GM19239 (cell line): ENCODE results near the gene SOX30.
A peak's percentile ranks its signal among the peaks of the same experiment; 100 is the strongest.

ENCODE experiments used
- DNase-seq: peaks from one replicate; pipeline ENCODE4 v3.0.0; 2011; ENCODE audit warnings: low spot score; ENCODE audit not compliant: insufficient read length
- FAIRE-seq: peaks from 2 replicates; lab custom pipeline; 2011; peaks lifted over from hg19 to GRCh38; lab: Jason Lieb, UNC

Gene SOX30

DNA sequence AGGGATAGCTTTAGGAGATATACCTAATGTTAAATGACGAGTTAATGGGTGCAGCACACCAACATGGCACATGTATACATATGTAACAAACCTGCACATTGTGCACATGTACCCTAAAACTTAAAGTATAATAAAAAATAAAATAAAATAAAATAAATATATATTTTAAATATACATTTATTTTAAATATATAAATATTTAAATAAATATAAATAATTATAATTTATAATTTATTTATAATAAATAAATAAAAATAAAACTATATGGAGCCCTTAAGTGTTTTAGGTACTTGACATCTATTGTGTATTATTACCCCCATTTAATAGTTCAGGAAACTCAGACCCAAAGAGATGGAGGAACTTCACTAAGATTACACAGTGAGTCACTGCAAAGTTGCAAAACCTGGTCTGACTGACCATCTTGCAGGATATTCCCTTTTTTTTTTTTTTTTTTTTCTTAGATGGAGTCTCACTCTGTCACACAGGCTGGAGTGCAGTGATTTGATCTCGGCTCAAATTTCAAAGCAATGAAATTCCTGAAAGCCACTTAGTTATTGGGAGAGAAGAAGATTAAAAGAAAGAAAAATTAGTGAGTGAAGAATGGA lies 13.3 kb upstream of the SOX30 start:
- DNase-seq (no peak), FAIRE-seq (no peak)

- DNase-seq (no peak), FAIRE-seq (no peak)
These were observed 7.8 kb upstream of the SOX30 start for GRCh38 chr5:157659868-157660660.

- no peak for FAIRE-seq
- DNase-seq = no peak
These were observed 6.7 kb upstream of the SOX30 start for GRCh38 chr5:157658893-157659292.

DNA sequence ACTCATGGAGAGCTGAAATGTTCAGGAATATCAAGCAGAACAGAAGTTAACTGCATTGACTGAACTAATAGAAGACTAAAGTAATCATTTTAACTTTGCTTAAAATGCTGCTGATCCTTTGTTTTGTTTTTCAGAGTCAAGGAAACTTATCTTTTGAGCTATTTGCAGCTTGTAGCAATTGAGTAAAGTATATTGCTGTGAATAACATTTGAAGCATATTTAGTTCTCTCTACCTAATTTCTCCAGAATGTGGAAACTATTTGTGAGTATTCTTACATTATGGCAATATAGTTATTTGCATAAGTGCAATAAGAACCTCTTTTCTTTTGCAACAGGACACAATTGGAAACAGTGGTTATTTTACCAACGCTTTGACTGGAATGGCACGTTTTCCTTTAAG lies 5.3 kb upstream of the SOX30 start:
- DNase-seq = no peak
- no peak for FAIRE-seq

DNA sequence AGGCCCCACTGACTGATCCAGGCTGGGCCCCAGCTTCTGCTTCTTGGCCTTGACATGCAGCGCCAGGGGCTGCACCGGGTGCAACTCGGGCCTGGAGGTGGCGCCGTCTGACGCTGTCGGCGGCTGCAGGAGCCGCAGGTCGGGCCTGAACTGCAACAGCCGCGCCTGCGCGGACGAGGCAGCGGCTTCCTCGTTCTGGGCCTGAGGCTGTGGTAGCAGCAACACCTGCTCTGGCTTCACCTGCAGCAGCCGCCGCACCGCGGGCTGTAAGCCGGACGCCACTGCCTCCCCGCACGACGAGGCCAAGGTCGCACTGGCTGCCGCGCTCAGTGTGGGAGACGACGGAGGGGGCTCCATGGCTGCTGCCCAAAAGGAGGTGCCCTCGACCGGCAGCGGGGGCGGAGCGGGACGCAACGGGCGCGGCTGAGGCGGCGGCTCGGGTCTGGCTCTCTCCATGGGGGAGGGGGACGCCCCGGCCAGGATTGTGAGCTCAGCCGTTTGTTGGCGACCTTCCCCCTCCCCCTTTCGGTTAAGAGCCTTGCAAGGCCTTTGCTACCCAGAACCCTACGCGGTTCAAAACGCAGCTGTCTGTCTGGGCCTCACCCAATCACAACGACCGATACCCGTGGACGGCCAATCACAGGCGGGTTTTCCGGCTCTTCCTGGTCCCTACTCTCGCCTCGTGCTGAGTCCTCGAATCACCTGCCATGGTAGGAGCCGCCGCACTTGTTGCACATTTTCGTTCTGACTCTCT lies 438 bp downstream of the SOX30 start:
- DNase-seq (peak; percentile 42), FAIRE-seq (no peak)

GRCh38 chr5:157650991-157651611 lies 1.1 kb downstream of the SOX30 start:
- DNase-seq = no peak
- no peak for FAIRE-seq

- no peak for DNase-seq
- FAIRE-seq = no peak
These were observed 3.1 kb downstream of the SOX30 start for GRCh38 chr5:157649101-157649500.

DNA sequence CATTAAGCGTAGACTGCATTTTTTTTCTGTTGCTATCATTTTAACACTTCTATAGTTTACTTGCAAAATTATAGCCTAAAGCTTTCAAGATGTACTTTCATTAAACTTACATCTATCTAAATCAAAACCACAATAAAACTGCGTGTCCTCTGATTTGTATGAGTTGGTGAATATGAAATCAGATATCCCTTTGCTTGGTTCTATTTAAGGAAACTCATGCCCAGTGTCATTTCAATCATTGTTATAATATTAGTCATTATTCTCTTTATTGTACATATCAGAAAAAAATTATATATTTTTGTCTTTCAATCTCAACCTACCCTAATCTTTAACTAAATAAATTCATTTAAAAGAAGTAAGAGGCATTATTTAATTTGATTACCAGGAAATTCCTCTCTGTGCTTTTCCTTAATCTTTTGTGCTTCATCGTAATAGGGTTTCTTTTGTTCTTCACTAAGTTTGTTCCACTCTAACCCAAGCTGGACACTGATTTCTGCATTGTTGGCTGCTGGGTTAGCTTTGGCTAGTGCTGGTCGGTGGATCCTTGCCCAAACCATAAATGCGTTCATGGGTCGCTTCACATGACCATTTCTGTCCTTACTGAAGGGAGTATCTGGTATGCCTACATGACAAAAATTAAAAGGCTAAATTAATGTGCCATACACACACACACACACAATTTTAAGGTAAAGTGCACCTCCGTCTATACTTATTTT lies 3.8 kb downstream of the SOX30 start:
- FAIRE-seq (no peak), DNase-seq (no peak)

- FAIRE-seq = no peak
- no peak for DNase-seq
These were observed 11.7 kb downstream of the SOX30 start for GRCh38 chr5:157640406-157641066.

- DNase-seq = no peak
- no peak for FAIRE-seq
These were observed 21.9 kb downstream of the SOX30 start for GRCh38 chr5:157630341-157630740.

GRCh38 chr5:157626831-157627230 lies 25.4 kb downstream of the SOX30 start:
- FAIRE-seq (no peak), DNase-seq (no peak)

- FAIRE-seq = no peak
- no peak for DNase-seq
These were observed 28.1 kb downstream of the SOX30 start for GRCh38 chr5:157624144-157624543.

GRCh38 chr5:157620776-157621175 lies 31.5 kb downstream of the SOX30 start:
- FAIRE-seq (no peak), DNase-seq (no peak)

DNA sequence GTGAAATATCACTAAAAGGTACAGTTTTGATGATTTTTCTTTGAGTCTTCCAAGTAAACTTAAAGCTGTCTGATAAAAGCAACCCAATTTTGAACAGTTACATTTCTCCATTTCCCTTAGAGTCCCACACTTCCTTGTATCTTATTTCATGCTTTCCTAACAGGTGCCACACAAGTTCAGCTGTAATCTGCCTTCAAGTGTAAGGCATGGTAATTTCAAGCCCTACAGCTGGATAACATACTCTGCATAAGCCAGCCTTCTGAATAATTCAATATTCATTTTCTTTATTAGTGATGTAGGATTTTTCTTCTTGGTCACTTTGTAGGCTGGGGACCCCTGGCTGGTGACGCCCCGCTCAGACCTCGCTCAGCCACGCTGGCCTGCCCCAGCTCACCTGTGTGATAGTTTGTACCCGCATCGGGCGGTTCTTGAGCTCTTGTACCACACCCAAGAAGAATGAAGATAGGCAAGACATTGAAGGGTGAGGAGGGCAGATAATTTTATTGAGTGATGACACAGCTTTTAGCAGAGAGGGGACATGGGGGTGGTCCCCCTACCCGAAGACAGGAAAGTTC lies 34.0 kb downstream of the SOX30 start:
- DNase-seq (no peak), FAIRE-seq (no peak)

DNA sequence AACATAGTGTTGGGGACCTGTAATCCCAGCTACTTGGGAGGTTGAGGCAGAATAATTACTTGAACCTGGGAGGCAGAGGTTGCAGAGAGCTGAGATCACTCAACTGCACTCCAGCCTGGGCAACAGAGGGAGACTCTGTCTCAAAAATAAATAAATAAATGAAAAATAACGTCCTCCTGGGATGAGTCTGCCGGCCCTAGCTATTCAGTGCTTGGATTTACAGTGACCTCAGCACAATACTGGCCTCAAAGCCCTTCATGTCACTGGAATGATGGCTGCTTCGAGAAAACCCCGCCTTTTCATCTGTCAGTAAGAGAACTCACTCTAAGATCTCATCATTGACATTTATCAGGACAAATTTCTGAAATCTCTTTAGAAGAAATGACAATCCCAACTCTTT lies 35.5 kb downstream of the SOX30 start:
- DNase-seq (no peak), FAIRE-seq (no peak)

DNA sequence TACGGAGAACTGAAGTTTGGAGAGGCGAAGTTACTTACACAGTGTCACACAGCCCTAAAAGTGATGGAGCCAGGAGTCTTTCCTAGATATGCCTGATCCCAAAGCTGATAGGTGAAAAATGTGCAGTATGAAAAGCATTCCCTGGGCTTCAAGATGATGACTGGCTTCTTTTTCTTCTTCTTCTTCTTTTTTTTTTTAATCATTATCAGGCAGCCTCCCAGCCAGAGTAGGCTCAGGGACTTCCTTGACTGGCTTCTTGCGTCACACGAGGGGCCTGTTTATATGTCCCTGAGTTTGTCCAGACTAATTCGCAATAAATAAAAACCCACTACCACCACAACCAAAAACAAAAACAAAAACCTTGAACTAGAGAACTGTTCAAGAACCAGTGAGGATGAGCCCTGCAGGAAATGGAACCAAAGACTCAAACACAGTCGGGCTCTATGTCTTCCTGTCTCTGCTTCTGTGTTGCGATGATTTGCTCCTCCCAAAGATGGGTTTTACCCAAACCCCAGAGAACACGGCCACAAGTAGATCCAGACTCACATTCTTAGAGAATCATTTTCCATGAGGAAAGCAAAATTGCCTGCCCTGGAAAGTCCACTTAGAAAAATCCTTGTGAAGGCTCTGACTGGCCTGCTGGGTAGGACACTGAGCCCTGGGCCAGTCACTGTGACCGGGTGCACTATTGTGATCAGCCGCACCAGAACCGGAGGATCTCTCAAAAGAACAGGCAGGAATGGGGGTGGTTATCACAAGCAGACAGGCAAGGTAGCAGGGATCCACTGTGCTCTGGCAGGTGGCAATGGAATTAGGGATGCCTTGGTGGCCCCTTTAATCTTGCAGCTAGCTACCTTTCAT lies 38.6 kb downstream of the SOX30 start:
- peak; percentile 4 for FAIRE-seq
- DNase-seq = no peak

DNA sequence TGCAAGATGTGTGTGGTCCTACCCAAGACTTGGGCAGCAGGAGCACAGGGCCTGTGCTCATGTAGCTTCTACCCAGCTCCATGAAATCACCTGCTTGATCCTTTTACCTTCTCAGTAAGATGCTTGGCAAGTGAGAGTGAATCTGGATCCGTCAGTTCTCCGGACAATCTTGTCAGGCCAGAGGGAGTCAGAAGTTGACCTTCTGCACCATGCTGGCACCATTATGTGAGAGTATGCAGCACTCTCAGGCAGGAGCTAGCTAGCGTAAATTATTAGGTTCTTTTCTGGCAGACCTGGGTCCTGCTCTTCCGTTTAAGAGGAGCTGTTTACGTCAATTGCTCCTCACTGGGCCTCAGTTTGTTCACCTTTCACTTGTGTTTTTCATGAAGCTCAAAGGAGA lies 39.7 kb downstream of the SOX30 start:
- DNase-seq (no peak), FAIRE-seq (no peak)
